ENCODE measurements around the gene OXLD1.

DNA sequence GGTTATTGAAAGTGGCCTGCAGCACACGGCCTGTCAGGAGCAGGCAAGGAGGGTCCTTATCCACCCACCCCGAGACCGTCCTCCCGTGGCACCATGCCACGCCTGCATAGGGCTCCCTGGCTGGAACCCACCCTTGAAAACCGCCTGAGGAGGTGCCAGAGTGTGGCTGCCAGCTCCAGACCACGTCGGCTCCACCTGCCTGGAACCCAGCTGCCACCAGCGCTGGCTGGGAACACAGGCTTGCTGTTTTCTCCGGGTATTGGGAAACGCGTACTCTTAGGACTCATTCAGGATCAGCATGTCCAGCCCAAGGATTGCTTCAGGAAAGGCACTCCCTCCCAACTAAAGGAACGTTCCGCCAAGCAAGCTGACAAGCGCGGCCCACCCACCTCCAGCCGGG lies 10.5 kb upstream of the OXLD1 start:
- TF ChIP-seq, protein P1, sequence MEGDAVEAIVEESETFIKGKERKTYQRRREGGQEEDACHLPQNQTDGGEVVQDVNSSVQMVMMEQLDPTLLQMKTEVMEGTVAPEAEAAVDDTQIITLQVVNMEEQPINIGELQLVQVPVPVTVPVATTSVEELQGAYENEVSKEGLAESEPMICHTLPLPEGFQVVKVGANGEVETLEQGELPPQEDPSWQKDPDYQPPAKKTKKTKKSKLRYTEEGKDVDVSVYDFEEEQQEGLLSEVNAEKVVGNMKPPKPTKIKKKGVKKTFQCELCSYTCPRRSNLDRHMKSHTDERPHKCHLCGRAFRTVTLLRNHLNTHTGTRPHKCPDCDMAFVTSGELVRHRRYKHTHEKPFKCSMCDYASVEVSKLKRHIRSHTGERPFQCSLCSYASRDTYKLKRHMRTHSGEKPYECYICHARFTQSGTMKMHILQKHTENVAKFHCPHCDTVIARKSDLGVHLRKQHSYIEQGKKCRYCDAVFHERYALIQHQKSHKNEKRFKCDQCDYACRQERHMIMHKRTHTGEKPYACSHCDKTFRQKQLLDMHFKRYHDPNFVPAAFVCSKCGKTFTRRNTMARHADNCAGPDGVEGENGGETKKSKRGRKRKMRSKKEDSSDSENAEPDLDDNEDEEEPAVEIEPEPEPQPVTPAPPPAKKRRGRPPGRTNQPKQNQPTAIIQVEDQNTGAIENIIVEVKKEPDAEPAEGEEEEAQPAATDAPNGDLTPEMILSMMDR (IDR thresholded peaks at IDR 0.05; ENCODE audit: borderline replicate concordance, extremely low read depth, low read length, poor library complexity, severe bottlenecking) = no peak
- no peak for TF ChIP-seq EZH2 (IDR thresholded peaks at IDR 0.05; ENCODE audit: borderline replicate concordance, low read depth, low read length, severe bottlenecking)

All from DND-41 (cell line).